MM.1S (cell line): Measurements from ENCODE around the gene PTPRN2.

Source experiments
- DNase-seq: peaks from one replicate; pipeline ENCODE4 v3.0.0-alpha.2; 2015
- H2AFZ ChIP-seq: fragments of 300-600 bp; sonication (generic); 2 replicates; pipeline ENCODE4 v1.6.0; 2016; ENCODE audit warnings: antibody characterized with exemption, low read length
- H3F3A ChIP-seq: fragments of 300-600 bp; sonication (generic); 2 replicates; pipeline ENCODE4 v1.6.1; 2016; ENCODE audit warnings: mild to moderate bottlenecking, antibody characterized with exemption, low read length, moderate library complexity, mixed read lengths; ENCODE audit not compliant: insufficient read depth
- H3K27ac ChIP-seq: fragments of 300-600 bp; sonication (generic); 2 replicates; pipeline ENCODE4 v1.5.1; 2016; ENCODE audit warnings: mild to moderate bottlenecking, low read length
- H3K27me3 ChIP-seq: fragments of 300-600 bp; sonication (generic); replicated peaks from 2 replicates; pipeline ENCODE4 v1.6.0; 2016; ENCODE audit warnings: low read length; ENCODE audit not compliant: insufficient read depth
- H3K36me3 ChIP-seq: fragments of 300-600 bp; sonication (generic); replicated peaks from 2 replicates; pipeline ENCODE4 v1.6.1; 2016; ENCODE audit warnings: mild to moderate bottlenecking, low read length, mixed read lengths; ENCODE audit not compliant: insufficient read depth
- H3K4me1 ChIP-seq: fragments of 300-600 bp; sonication (generic); 2 replicates; pipeline ENCODE4 v1.6.1; 2016; ENCODE audit warnings: low read length, mixed read lengths
- H3K4me2 ChIP-seq: fragments of 300-600 bp; sonication (generic); 2 replicates; pipeline ENCODE4 v1.6.0; 2016; ENCODE audit warnings: low read depth, low read length
- H3K4me3 ChIP-seq: fragments of 300-600 bp; sonication (generic); 2 replicates; pipeline ENCODE4 v1.5.1; 2016; ENCODE audit warnings: low read length, mixed read lengths
- H3K79me2 ChIP-seq: fragments of 300-600 bp; sonication (generic); 2 replicates; pipeline ENCODE4 v1.6.1; 2016; ENCODE audit warnings: mixed run types, low read length, mixed read lengths
- H3K9ac ChIP-seq: fragments of 300-600 bp; sonication (generic); 2 replicates; pipeline ENCODE4 v1.6.1; 2016; ENCODE audit warnings: low read length, mixed read lengths
- H3K9me2 ChIP-seq: fragments of 300-600 bp; sonication (generic); replicated peaks from 2 replicates; pipeline ENCODE4 v1.6.1; 2016; ENCODE audit warnings: mild to moderate bottlenecking, low read length, mixed read lengths; ENCODE audit not compliant: insufficient read depth
- H3K9me3 ChIP-seq: fragments of 300-600 bp; sonication (generic); replicated peaks from 2 replicates; pipeline ENCODE4 v1.6.1; 2016; ENCODE audit warnings: mild to moderate bottlenecking, low read length, mixed read lengths; ENCODE audit not compliant: insufficient read depth
- H4K20me1 ChIP-seq: fragments of 300-600 bp; sonication (generic); 2 replicates; pipeline ENCODE4 v1.6.1; 2016; ENCODE audit warnings: mild to moderate bottlenecking, low read length, moderate library complexity, mixed read lengths; ENCODE audit not compliant: insufficient read depth
- EZH2 ChIP-seq: fragments of 300-600 bp; sonication (generic); optimal IDR thresholded peaks from 2 replicates; pipeline ENCODE3; 2017; ENCODE audit warnings: low read depth, mild to moderate bottlenecking, antibody characterized with exemption, low read length, mixed read lengths
- EZH2phosphoT487 ChIP-seq: fragments of 300-600 bp; sonication (generic); IDR thresholded peaks from 2 replicates; pipeline ENCODE4 v1.6.1; 2018; ENCODE audit warnings: antibody characterized with exemption, low read length
- TF ChIP-seq, protein P1 (sequence below): fragments of 300-600 bp; sonication (generic); IDR thresholded peaks from 2 replicates; pipeline ENCODE4 v1.5.1; 2016; ENCODE audit warnings: antibody characterized with exemption, low read length, mixed read lengths

PTPRN2 gene

DNA sequence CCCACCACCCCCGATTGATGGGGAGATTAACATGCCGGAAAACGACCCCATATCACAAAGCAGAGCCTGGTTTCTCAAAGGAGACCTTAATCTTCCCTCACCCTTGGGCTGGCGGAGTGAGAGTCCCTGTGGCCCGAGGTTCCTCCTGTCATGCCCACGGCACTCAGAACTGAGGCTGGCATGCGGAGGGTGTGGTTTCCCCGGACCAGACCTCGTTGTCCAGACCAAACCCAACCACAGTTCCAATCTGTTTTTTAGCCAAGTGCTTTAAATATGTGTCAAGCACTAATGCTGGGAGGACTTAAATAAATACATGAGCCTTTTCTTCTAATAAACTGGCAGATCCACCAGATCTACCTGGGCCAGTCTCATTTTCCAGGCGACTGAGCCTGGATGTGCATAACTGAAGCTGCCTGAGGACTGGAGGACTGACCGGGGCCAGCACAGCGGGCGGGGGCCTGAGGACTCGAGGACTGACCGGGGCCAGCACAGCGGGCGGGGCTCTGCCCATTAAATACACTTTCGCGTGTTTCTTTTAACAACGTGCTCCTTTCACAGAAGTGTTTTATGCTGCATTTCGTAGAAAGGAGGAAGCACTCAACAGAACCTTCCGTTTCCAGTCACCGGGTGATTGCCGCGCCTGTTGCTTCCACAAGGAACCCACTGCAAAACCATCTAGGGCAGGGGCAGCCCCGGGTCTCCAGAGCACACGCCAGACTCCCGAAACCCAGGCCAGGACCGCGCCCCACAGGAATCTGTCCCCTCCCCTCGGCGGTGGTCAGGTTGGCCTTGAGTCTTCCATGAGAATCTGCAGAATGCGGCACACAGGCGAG, 334.6 kb downstream of the PTPRN2 start:
- Histone ChIP-seq H3K9me3 (no peaks in the 10 kb centered on the region), H3K27ac (no peak overlapping the region), H3K79me2 (no peaks in the 10 kb centered on the region), H3K9me2 (no peaks in the 10 kb centered on the region), H3K27me3 (peaks cover 58% of the 10 kb centered on the region), H2AFZ (no peak overlapping the region), H3F3A (no peaks in the 10 kb centered on the region), H3K9ac (no peak overlapping the region), H3K36me3 (no peaks in the 10 kb centered on the region), H3K4me3 (no peak overlapping the region), H3K4me1 (no peaks in the 10 kb centered on the region), H4K20me1 (no peaks in the 10 kb centered on the region), H3K4me2 (no peak overlapping the region)
- TF ChIP-seq, protein P1, sequence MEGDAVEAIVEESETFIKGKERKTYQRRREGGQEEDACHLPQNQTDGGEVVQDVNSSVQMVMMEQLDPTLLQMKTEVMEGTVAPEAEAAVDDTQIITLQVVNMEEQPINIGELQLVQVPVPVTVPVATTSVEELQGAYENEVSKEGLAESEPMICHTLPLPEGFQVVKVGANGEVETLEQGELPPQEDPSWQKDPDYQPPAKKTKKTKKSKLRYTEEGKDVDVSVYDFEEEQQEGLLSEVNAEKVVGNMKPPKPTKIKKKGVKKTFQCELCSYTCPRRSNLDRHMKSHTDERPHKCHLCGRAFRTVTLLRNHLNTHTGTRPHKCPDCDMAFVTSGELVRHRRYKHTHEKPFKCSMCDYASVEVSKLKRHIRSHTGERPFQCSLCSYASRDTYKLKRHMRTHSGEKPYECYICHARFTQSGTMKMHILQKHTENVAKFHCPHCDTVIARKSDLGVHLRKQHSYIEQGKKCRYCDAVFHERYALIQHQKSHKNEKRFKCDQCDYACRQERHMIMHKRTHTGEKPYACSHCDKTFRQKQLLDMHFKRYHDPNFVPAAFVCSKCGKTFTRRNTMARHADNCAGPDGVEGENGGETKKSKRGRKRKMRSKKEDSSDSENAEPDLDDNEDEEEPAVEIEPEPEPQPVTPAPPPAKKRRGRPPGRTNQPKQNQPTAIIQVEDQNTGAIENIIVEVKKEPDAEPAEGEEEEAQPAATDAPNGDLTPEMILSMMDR = no peak
- TF ChIP-seq EZH2 (no peak), EZH2phosphoT487 (no peak)
- DNase-seq = no peak

GRCh38 chr7:158252081-158252836, 335.4 kb downstream of the PTPRN2 start:
- Histone ChIP-seq H3K36me3 (no peaks in the 10 kb centered on the region), H3K4me2 (no peak overlapping the region), H3K4me3 (no peak overlapping the region), H3K4me1 (no peaks in the 10 kb centered on the region), H3K9me2 (no peaks in the 10 kb centered on the region), H3K9me3 (no peaks in the 10 kb centered on the region), H3K9ac (no peak overlapping the region), H3K27ac (no peak overlapping the region), H3K27me3 (peaks cover 50% of the 10 kb centered on the region), H2AFZ (no peak overlapping the region), H3K79me2 (no peaks in the 10 kb centered on the region), H4K20me1 (no peaks in the 10 kb centered on the region), H3F3A (no peaks in the 10 kb centered on the region)
- TF ChIP-seq, protein P1 = no peak
- TF ChIP-seq EZH2 (no peak), EZH2phosphoT487 (no peak)
- no peak for DNase-seq

GRCh38 chr7:158251061-158251965, 336.3 kb downstream of the PTPRN2 start:
- Histone ChIP-seq H3K9me2 (no peaks in the 10 kb centered on the region), H3K4me2 (no peak overlapping the region), H3K4me1 (no peaks in the 10 kb centered on the region), H3K9me3 (no peaks in the 10 kb centered on the region), H3K79me2 (no peaks in the 10 kb centered on the region), H3F3A (no peaks in the 10 kb centered on the region), H3K4me3 (no peak overlapping the region), H3K27me3 (peaks cover 41% of the 10 kb centered on the region), H4K20me1 (no peaks in the 10 kb centered on the region), H3K27ac (no peak overlapping the region), H3K9ac (no peak overlapping the region), H2AFZ (no peak overlapping the region), H3K36me3 (no peaks in the 10 kb centered on the region)
- TF ChIP-seq, protein P1 = no peak
- no peak for TF ChIP-seq EZH2
- no peak for TF ChIP-seq EZH2phosphoT487
- DNase-seq = no peak
